Heart left ventricle (tissue), 13 donors: Measurements from ENCODE around the gene EPHB1.

Experiments used
- CTCF ChIP-seq, 12 donors: fragments of 200-600 bp; sonication (generic) in 4 of 12; IDR thresholded peaks; one replicate each; pipeline versions ENCODE4 v1.5.0 to v1.8.0; 2018 to 2022; ENCODE audit warnings: antibody characterized with exemption in 12 of 12, mild to moderate bottlenecking in 5 of 12
- POLR2A ChIP-seq, 2 donors: fragments of 450-650 bp; IDR thresholded peaks; one replicate each; pipeline ENCODE4 v1.6.1; 2017; ENCODE audit warnings: antibody characterized with exemption in 2 of 2, mild to moderate bottlenecking in 2 of 2, moderate library complexity in 2 of 2
- donor health status: ischemic (EF 13 %, LVEDD 7.1; RV severe dilation, severe dysfunction).
- donor health status: DM: no; HTN: yes; CAD: no.
- donor health status: DM: no; HTN: no; CAD: no.
- donor health status: ischemic (EF 25% LVEDD 6.9; RV normal size, moderate dysfunction).
- donor health status: ischemic (EF 25% LVEDD 5.7; RV mildly dilated, moderate dysfunction).
- donor health status: ischemic (EF 35%, LVEDD 5.7; RV mildly dilated, moderate dysfunction).
- donor health status: nonischemic (EF 11% LVEDD 7.7; RV severe dilation, severe dysfunction).
- donor health status: DM: yes; HTN: yes; CAD: no.
- donor health status: PGD.
- donor health status: ischemic (EF 29% LVEDD 5.4; RV normal size, mild dysfunction).
- donor health status: nonischemic (EF 23%, LVEDD 6.1; RV moderate dilation, normal function).

DNA sequence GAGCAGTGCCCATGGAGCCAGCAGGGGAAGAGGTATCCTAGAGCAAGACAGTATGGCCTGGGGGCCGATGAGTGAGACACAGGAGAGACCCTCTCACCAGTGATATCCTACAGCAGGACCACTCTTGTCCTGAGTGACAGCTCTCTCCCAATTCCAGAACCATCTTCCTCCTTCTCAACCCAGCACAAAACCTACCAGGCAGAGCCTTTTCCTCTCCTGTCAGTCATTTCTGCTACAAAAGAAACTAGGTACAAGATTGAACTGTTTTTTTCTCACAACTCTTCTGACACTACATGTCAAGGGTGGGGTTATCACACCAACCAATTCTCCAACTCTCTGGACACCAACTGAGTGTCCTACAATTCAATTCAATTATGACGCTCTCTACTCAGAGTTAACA, 506.6 kb downstream of the EPHB1 start:
- TF ChIP-seq CTCF (IDR thresholded peaks at IDR 0.05) (no peak), POLR2A (IDR thresholded peaks at IDR 0.05) (no peak)
